A549 (cell line): Measurements from ENCODE around the gene LOXL4. TPM values are rescaled to one million over a fixed set of nuclear protein-coding genes. Genes with fewer than 3 reads are reported as not detected.

Experiments
- ATAC-seq, 2 experiments: fragments of 200-7000 bp in 1 of 2; fragments of >200 bp in 1 of 2; cut with Nextera tagmentation in 1 of 2; cut with Tn5 transposase in 1 of 2; 3 replicates each; pipeline versions ENCODE4 v1.8.0 to v1.9.1; 2018 to 2020; ENCODE audit warnings: mild to moderate bottlenecking in 1 of 2, moderate library complexity in 1 of 2
- CTCF ChIA-PET: fragments of 300-600 bp; sonication (Branson Sonifier 250); formaldehyde crosslinking; extraction: SDS; loops from one replicate; lab custom pipeline; 2021; ENCODE audit warnings: antibody characterized with exemption, inconsistent platforms; lab: Yijun Ruan, JAX
- POLR2A ChIA-PET: fragments of 350-600 bp; formaldehyde crosslinking; extraction: SDS; loops from one replicate; lab custom pipeline; 2021; ENCODE audit warnings: antibody characterized with exemption, inconsistent platforms; lab: Yijun Ruan, JAX
- DNase-seq, 2 experiments: peaks; one replicate each; pipeline versions ENCODE4 v3.0.0 to v3.0.0-alpha.2; 2011 to 2016; ENCODE audit warnings: low read depth in 1 of 2, low spot score in 1 of 2
- FAIRE-seq: peaks from 2 replicates; lab custom pipeline; 2011; peaks lifted over from hg19 to GRCh38; lab: Jason Lieb, UNC
- H3K27ac ChIP-seq, 2 experiments: fragments of >200 bp; sonication (Bioruptor Twin); formaldehyde crosslinking; 3 replicates each; pipeline ENCODE4 v1.5.1; 2016 to 2017
- H3K4me1 ChIP-seq: fragments of >200 bp; sonication (Bioruptor Twin); formaldehyde crosslinking; 3 replicates; pipeline ENCODE4 v1.6.1; 2016
- H3K4me2 ChIP-seq: fragments of >200 bp; sonication (Bioruptor Twin); formaldehyde crosslinking; 3 replicates; pipeline ENCODE4 v1.6.1; 2016
- H3K4me3 ChIP-seq: fragments of >200 bp; sonication (Bioruptor Twin); formaldehyde crosslinking; 3 replicates; pipeline ENCODE4 v1.5.1; 2016
- H3K9me3 ChIP-seq: fragments of >200 bp; sonication (Bioruptor Twin); formaldehyde crosslinking; 3 replicates; pipeline ENCODE4 v1.6.1; 2016
- CBX2 ChIP-seq: fragments of 200-600 bp; sonication (generic); IDR thresholded peaks from 2 replicates; pipeline ENCODE4 v1.6.1; 2016; ENCODE audit warnings: low read depth, mild to moderate bottlenecking, borderline replicate concordance
- CHD2 ChIP-seq: fragments of 150-350 bp; IDR thresholded peaks from 2 replicates; pipeline ENCODE4 v1.6.1; 2014; ENCODE audit warnings: low read length; ENCODE audit not compliant: partially characterized antibody
- FOSL2 ChIP-seq, 2 experiments: fragments of 450-650 bp in 1 of 2; fragments of >200 bp in 1 of 2; sonication (Bioruptor Twin) in 1 of 2; formaldehyde crosslinking; IDR thresholded peaks; 2 replicates each; pipeline versions ENCODE4 v1.5.0 to v1.6.1; 2016 to 2020; ENCODE audit warnings: mild to moderate bottlenecking in 1 of 2, moderate library complexity in 1 of 2
- GATA3 ChIP-seq: IDR thresholded peaks from 2 replicates; pipeline ENCODE4 v1.6.1; 2012; ENCODE audit warnings: borderline replicate concordance
- HES2 ChIP-seq: fragments of >200 bp; sonication (Bioruptor Twin); formaldehyde crosslinking; IDR thresholded peaks from 2 replicates; pipeline ENCODE4 v1.6.1; 2016
- HMGXB4 ChIP-seq: fragments of 250-450 bp; sonication (Bioruptor Pico); IDR thresholded peaks from 2 replicates; pipeline ENCODE4 v1.5.0; 2021; ENCODE audit warnings: mild to moderate bottlenecking, moderate library complexity, borderline replicate concordance
- MAZ ChIP-seq: fragments of 150-350 bp; IDR thresholded peaks from 2 replicates; pipeline ENCODE4 v1.6.1; 2014; ENCODE audit warnings: antibody characterized with exemption, low read depth, low read length, borderline replicate concordance
- MYC ChIP-seq: IDR thresholded peaks from 2 replicates; pipeline ENCODE4 v1.6.1; 2012; ENCODE audit warnings: mild to moderate bottlenecking, inconsistent platforms, low read length, improper control_type of control experiment, borderline replicate concordance
- NPAS2 ChIP-seq: fragments of 250-450 bp; sonication (Bioruptor Pico); IDR thresholded peaks from 2 replicates; pipeline ENCODE4 v1.8.0; 2022; ENCODE audit warnings: mild to moderate bottlenecking, moderate library complexity, borderline replicate concordance
- RARB ChIP-seq: fragments of 250-450 bp; sonication (Bioruptor Pico); IDR thresholded peaks from 2 replicates; pipeline ENCODE4 v1.8.0; 2021; ENCODE audit warnings: mild to moderate bottlenecking, moderate library complexity
- RCOR1 ChIP-seq: fragments of 150-350 bp; IDR thresholded peaks from 2 replicates; pipeline ENCODE4 v1.6.1; 2014; ENCODE audit warnings: antibody characterized with exemption, low read length, low read depth
- REST ChIP-seq: fragments of 200-600 bp; sonication (generic); IDR thresholded peaks from 2 replicates; pipeline ENCODE4 v1.6.1; 2016; ENCODE audit warnings: antibody characterized with exemption, mild to moderate bottlenecking, moderate library complexity
- RFX5 ChIP-seq: fragments of 450-650 bp; IDR thresholded peaks from 2 replicates; pipeline ENCODE4 v1.7.1; 2014; ENCODE audit warnings: antibody characterized with exemption, mild to moderate bottlenecking, moderate library complexity
- TFCP2L1 ChIP-seq: fragments of 250-450 bp; sonication (Bioruptor Pico); IDR thresholded peaks from 2 replicates; pipeline ENCODE4 v1.5.0; 2021; ENCODE audit warnings: mild to moderate bottlenecking
- ZFP36 ChIP-seq: fragments of 450-650 bp; IDR thresholded peaks from 2 replicates; pipeline ENCODE4 v1.6.1; 2014; ENCODE audit warnings: borderline replicate concordance; ENCODE audit not compliant: partially characterized antibody
- ZNF302 ChIP-seq: fragments of 250-450 bp; sonication (Bioruptor Pico); IDR thresholded peaks from 2 replicates; pipeline ENCODE4 v1.9.0; 2021; ENCODE audit warnings: inconsistent platforms, mild to moderate bottlenecking, moderate library complexity
- WGBS: methylation state at CpG from one replicate; pipeline ENCODE4 v1.1.6; 2017; ENCODE audit errors: missing lambda C conversion rate; 5-methylcytosine and 5-hydroxymethylcytosine counted together
- polyA plus RNA-seq, 4 experiments: library from polyadenylated mRNA; depleted of rRNA in 3 of 4; stranded (reverse); fragments of >200 nt; fragmentation: RNase III in 1 of 4; extraction: RNeasy Plus Mini Kit Qiagen cat#74134 plus additional on column Dnase treatment in 1 of 4; gene quantifications; 2 replicates in 3 of 4; 3 replicates in 1 of 4; pipeline ENCODE4 v1.2.3, GENCODE V29; 2011 to 2017

LOXL4 gene
- polyA plus RNA-seq, 2 of the 4 experiments (the other 2 are of a cell fraction), result 1.6 to 2.1 TPM

GRCh38 chr10:98212196-98212595 is 55.8 kb downstream of the LOXL4 start:
- Histone ChIP-seq H3K27ac (no peak overlapping the region), H3K9me3 (no peaks in the 10 kb centered on the region), H3K4me2 (no peak overlapping the region), H3K4me1 (no peaks in the 10 kb centered on the region), H3K4me3 (no peak overlapping the region)
- ChIA-PET CTCF (no interaction called here), POLR2A (no interaction called here)
- no peak for ATAC-seq
- DNase-seq, result no peak
- 100% methylated on average over 1 of the region's 1 CpG for WGBS
- TF ChIP-seq HMGXB4 (no peak), REST (no peak), MAZ (no peak)
- no peak for FAIRE-seq

GRCh38 chr10:98209441-98209840 is 58.6 kb downstream of the LOXL4 start:
- POLR2A ChIA-PET, result no interaction called here
- Histone ChIP-seq H3K9me3 (no peaks in the 10 kb centered on the region), H3K27ac (no peak overlapping the region), H3K4me2 (no peak overlapping the region), H3K4me1 (no peaks in the 10 kb centered on the region), H3K4me3 (no peak overlapping the region)
- TF ChIP-seq FOSL2 (IDR thresholded peaks at IDR 0.05) (no peak), FOSL2 (CRISPR knock-in tag; IDR thresholded peaks at IDR 0.05) (no peak), ZFP36 (no peak), NPAS2 (CRISPR knock-in tag) (no peak), RCOR1 (no peak), GATA3 (no peak), HMGXB4 (no peak), CHD2 (no peak), HES2 (no peak), CBX2 (no peak), RFX5 (no peak), RARB (no peak), MYC (no peak), TFCP2L1 (CRISPR knock-in tag) (no peak), ZNF302 (CRISPR knock-in tag) (no peak)
- no peak for DNase-seq
- FAIRE-seq, result no peak
- CTCF ChIA-PET, result no interaction called here
- no peak for ATAC-seq
- WGBS, result 91% methylated on average over 4 of the region's 4 CpGs
